Uterus (tissue), 2 donors: Measurements from ENCODE around the gene CCR4.
"Not testable (repeated sequence)": the region's sequence is repeated elsewhere in the genome, so short reads cannot be mapped to it uniquely, and the experiment has no call there.

Source experiments
- POLR2A ChIP-seq, 2 donors: fragments of 450-650 bp; IDR thresholded peaks; one replicate each; pipeline ENCODE4 v1.6.1; 2016; ENCODE audit warnings: antibody characterized with exemption in 2 of 2, mild to moderate bottlenecking in 1 of 2, moderate library complexity in 1 of 2
- TF ChIP-seq, protein P1 (sequence below), 4 experiments: fragments of 200-600 bp in 2 of 4; fragments of 450-650 bp in 2 of 4; sonication (generic) in 2 of 4; IDR thresholded peaks; one replicate each; pipeline ENCODE4 v1.5.1; 2016 to 2019; ENCODE audit warnings: antibody characterized with exemption in 4 of 4, mild to moderate bottlenecking in 2 of 4, moderate library complexity in 1 of 4

DNA sequence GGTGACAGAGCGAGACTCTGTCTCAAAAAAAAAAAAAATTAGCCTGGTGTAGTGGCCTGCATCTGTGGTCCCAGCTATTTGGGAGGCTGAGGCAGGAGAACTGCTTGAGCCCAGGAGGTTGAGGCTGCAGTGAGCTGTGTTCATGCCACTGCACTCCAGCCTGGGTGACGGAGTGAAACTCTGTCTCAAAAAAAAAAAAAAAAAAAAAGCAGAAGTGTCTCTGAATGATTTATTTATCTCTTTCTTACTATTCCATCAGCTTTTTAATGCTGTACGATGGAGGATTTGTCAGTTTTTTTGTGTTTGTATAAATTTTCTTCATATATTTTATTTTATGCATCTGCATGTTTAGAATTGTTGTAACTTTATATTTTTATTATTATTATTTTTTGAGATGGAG lies 33.5 kb downstream of the CCR4 start:
- TF ChIP-seq, protein P1, sequence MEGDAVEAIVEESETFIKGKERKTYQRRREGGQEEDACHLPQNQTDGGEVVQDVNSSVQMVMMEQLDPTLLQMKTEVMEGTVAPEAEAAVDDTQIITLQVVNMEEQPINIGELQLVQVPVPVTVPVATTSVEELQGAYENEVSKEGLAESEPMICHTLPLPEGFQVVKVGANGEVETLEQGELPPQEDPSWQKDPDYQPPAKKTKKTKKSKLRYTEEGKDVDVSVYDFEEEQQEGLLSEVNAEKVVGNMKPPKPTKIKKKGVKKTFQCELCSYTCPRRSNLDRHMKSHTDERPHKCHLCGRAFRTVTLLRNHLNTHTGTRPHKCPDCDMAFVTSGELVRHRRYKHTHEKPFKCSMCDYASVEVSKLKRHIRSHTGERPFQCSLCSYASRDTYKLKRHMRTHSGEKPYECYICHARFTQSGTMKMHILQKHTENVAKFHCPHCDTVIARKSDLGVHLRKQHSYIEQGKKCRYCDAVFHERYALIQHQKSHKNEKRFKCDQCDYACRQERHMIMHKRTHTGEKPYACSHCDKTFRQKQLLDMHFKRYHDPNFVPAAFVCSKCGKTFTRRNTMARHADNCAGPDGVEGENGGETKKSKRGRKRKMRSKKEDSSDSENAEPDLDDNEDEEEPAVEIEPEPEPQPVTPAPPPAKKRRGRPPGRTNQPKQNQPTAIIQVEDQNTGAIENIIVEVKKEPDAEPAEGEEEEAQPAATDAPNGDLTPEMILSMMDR (IDR thresholded peaks at IDR 0.05): not testable (repeated sequence)
- TF ChIP-seq POLR2A (IDR thresholded peaks at IDR 0.05): not testable (repeated sequence)
